Measurements from ENCODE around the gene MED20. TPM values are rescaled to one million over a fixed set of nuclear protein-coding genes. Genes with fewer than 3 reads are reported as not detected.
A peak's percentile ranks its signal among the peaks of the same experiment; 100 is the strongest.

The MED20 gene
- polyA plus RNA-seq, 1 of the 3 experiments (the other 2 are of a cell fraction): 25.1 TPM

DNA sequence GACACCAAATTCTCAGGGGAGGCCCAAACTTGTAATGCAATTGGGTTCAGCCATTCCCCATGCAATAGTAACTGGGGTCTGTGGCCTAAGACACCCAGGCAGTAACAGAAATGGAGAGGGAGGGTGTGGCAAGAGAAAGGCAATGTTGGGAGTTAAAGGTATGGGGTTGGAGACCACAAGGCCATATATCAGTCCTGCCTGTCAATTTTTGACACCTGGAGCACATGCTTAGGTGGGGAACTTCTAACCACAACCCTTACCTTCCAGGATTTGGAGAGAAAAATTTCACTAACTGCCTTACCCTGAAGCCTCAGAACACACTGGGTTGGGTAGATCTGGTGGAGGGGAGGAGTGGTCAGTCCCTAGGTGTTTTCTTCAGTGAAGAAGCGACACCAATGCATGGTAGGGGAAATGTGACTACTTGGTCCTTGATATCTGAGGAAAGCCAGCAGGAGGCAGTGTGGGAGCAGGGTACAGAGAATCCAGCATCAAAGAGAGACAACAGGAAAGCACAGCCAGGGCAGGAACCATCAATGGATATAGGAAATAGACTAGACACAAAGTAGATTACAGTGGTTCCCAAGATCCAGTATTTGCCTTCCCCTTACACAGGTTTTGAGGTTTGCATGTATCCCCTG, 18.9 kb downstream of the MED20 start:
- no peak for DNase-seq
- Histone ChIP-seq H3K27me3 (ENCODE audit: insufficient read depth) (no peaks in the 10 kb centered on the region), H3K9me2 (no peaks in the 10 kb centered on the region), H3K9me3 (no peaks in the 10 kb centered on the region), H3K36me3 (replicated peaks in 1 of 2; ENCODE audit: control insufficient read depth in 1 of 2, insufficient read depth in 2 of 2, low read length in 1 of 2) (peaks cover 24 to 32% of the 10 kb centered on the region in 2 experiments), H3K79me2 (ENCODE audit: insufficient read depth) (peaks cover 3% of the 10 kb centered on the region; the same call in 1 of the 2 replicates), H3K4me2 (no peak overlapping the region), H2AFZ (ENCODE audit: low read depth) (no peak overlapping the region), H3K4me3 (ENCODE audit: low read depth in 2 of 2, low read length in 1 of 2) (no peak overlapping the region), H3K4me1 (ENCODE audit: control insufficient read depth in 1 of 2, insufficient read depth in 2 of 2, low read depth in 1 of 2, low read length in 1 of 2) (no peaks in the 10 kb centered on the region), H3K9ac (no peak overlapping the region), H4K20me1 (ENCODE audit: insufficient read depth) (no peaks in the 10 kb centered on the region), H3F3A (replicated peaks; ENCODE audit: insufficient read depth) (no peaks in the 10 kb centered on the region), H3K27ac (ENCODE audit: low read depth in 2 of 2, low read length in 1 of 2) (no peak overlapping the region)
- TF ChIP-seq SMC3 (IDR thresholded peaks at IDR 0.05; ENCODE audit: low read depth, low read length) (no peak), FOXM1 (IDR thresholded peaks at IDR 0.05; ENCODE audit: low read depth) (no peak), NFIC (IDR thresholded peaks at IDR 0.05; ENCODE audit: borderline replicate concordance) (no peak), RXRA (IDR thresholded peaks at IDR 0.05; ENCODE audit: borderline replicate concordance, low read depth) (no peak), TCF12 (IDR thresholded peaks at IDR 0.05) (no peak), MEF2A (IDR thresholded peaks at IDR 0.05; ENCODE audit: borderline replicate concordance, low read depth) (no peak), FOXJ3 (CRISPR knock-in tag; IDR thresholded peaks at IDR 0.05) (no peak), USF2 (IDR thresholded peaks at IDR 0.05; ENCODE audit: borderline replicate concordance, low read depth, low read length) (no peak), GABPA (IDR thresholded peaks at IDR 0.05; ENCODE audit: low read depth) (no peak), RAD21 (IDR thresholded peaks at IDR 0.05; ENCODE audit: low read length) (peak; percentile 23; the same call in 1 of the 2 replicates), POLR2AphosphoS5 (IDR thresholded peaks at IDR 0.05; ENCODE audit: low read depth, low read length) (no peak)
- TF ChIP-seq, protein P1, sequence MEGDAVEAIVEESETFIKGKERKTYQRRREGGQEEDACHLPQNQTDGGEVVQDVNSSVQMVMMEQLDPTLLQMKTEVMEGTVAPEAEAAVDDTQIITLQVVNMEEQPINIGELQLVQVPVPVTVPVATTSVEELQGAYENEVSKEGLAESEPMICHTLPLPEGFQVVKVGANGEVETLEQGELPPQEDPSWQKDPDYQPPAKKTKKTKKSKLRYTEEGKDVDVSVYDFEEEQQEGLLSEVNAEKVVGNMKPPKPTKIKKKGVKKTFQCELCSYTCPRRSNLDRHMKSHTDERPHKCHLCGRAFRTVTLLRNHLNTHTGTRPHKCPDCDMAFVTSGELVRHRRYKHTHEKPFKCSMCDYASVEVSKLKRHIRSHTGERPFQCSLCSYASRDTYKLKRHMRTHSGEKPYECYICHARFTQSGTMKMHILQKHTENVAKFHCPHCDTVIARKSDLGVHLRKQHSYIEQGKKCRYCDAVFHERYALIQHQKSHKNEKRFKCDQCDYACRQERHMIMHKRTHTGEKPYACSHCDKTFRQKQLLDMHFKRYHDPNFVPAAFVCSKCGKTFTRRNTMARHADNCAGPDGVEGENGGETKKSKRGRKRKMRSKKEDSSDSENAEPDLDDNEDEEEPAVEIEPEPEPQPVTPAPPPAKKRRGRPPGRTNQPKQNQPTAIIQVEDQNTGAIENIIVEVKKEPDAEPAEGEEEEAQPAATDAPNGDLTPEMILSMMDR (IDR thresholded peaks at IDR 0.05): peak; percentile 41
- TF ChIP-seq, protein P2, sequence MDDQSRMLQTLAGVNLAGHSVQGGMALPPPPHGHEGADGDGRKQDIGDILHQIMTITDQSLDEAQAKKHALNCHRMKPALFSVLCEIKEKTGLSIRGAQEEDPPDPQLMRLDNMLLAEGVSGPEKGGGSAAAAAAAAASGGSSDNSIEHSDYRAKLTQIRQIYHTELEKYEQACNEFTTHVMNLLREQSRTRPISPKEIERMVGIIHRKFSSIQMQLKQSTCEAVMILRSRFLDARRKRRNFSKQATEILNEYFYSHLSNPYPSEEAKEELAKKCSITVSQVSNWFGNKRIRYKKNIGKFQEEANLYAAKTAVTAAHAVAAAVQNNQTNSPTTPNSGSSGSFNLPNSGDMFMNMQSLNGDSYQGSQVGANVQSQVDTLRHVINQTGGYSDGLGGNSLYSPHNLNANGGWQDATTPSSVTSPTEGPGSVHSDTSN (IDR thresholded peaks at IDR 0.05): no peak
- POLR2A ChIA-PET: no interaction called here
- WGBS (ENCODE audit: low lambda C conversion rate): 100% methylated on average over 1 of the region's 1 CpG
- CTCF ChIA-PET: interaction anchor here (1.0 kb wide), 1 partner anchor 19 kb away, joined by 3 read pairs; the partner anchor contains the start of genes BYSL and MED20

DNA sequence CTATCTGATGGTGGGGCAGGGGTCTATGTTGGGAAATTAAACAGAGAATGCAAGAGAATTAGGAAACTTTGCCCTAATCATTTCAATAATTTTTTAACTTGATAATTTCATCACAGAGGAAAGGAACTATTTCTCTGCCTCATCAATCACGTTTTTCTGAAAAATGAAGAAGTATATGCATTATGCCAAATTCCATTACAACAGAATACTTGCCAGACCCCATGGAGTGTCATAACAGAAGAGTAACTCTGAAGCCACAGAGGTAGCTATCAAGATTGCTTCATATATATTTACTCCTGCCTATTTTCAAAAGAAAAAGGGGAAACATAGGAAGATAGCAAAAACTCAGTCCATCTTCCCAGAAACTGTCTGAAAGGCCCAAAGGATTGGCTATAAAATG, 20.1 kb downstream of the MED20 start:
- Histone ChIP-seq H4K20me1 (ENCODE audit: insufficient read depth) (no peaks in the 10 kb centered on the region), H2AFZ (ENCODE audit: low read depth) (no peak overlapping the region), H3K4me2 (no peak overlapping the region), H3K4me3 (ENCODE audit: low read depth in 2 of 2, low read length in 1 of 2) (no peak overlapping the region), H3K9ac (no peak overlapping the region), H3K79me2 (ENCODE audit: insufficient read depth) (peaks cover 3% of the 10 kb centered on the region; the same call in 1 of the 2 replicates), H3K9me3 (no peaks in the 10 kb centered on the region), H3K9me2 (no peaks in the 10 kb centered on the region), H3K27me3 (ENCODE audit: insufficient read depth) (no peaks in the 10 kb centered on the region), H3F3A (replicated peaks; ENCODE audit: insufficient read depth) (no peaks in the 10 kb centered on the region), H3K36me3 (replicated peaks in 1 of 2; ENCODE audit: control insufficient read depth in 1 of 2, insufficient read depth in 2 of 2, low read length in 1 of 2) (peaks cover 20 to 22% of the 10 kb centered on the region in 2 experiments), H3K4me1 (ENCODE audit: control insufficient read depth in 1 of 2, insufficient read depth in 2 of 2, low read depth in 1 of 2, low read length in 1 of 2) (peaks cover 4 to 5% of the 10 kb centered on the region in 2 experiments; a peak in 2 of 4 replicates), H3K27ac (ENCODE audit: low read depth in 2 of 2, low read length in 1 of 2) (no peak overlapping the region)
- ChIA-PET POLR2A (no interaction called here), CTCF (interaction anchor here (0.5 to 1.9 kb wide), 3 partner anchors 20 to 143 kb away, joined by 3 to 5 read pairs (median 3); partner anchors contain the start of genes BYSL and MED20)
- TF ChIP-seq ZBTB33 (IDR thresholded peaks at IDR 0.05; ENCODE audit: borderline replicate concordance, low read depth) (no peak), FOXM1 (IDR thresholded peaks at IDR 0.05; ENCODE audit: low read depth) (no peak), POLR2AphosphoS5 (IDR thresholded peaks at IDR 0.05; ENCODE audit: low read depth, low read length) (no peak), TEAD4 (IDR thresholded peaks at IDR 0.05; ENCODE audit: borderline replicate concordance, insufficient read depth) (no peak), RAD21 (IDR thresholded peaks at IDR 0.05; ENCODE audit: low read length) (no peak), SIN3A (IDR thresholded peaks at IDR 0.05; ENCODE audit: borderline replicate concordance, low read depth, low read length) (no peak), USF1 (IDR thresholded peaks at IDR 0.05; ENCODE audit: borderline replicate concordance, low read depth) (no peak), TCF12 (IDR thresholded peaks at IDR 0.05) (no peak), RCOR1 (IDR thresholded peaks at IDR 0.05; ENCODE audit: low read length) (no peak)
- TF ChIP-seq, protein P2 (IDR thresholded peaks at IDR 0.05): no peak
- no peak for DNase-seq
- 94% methylated on average over 1 of the region's 1 CpG for WGBS (ENCODE audit: low lambda C conversion rate)

Data from SK-N-SH (cell line).